MCF 10A (cell line): ENCODE measurements around the gene CFAP43. TPM values are rescaled to one million over a fixed set of nuclear protein-coding genes. Genes with fewer than 3 reads are reported as not detected.
A peak's percentile ranks its signal among the peaks of the same experiment; 100 is the strongest.

Experiments used
- BruUV-seq: library from RNA; stranded (reverse); fragments of 400-500 nt; replicated peaks from 2 replicates; lab custom pipeline; 2021; lab: Mats Ljungman, UMichigan
- CTCF ChIA-PET: fragments of 300-600 bp; sonication (Branson Sonifier 250); formaldehyde crosslinking; extraction: SDS; loops from one replicate; lab custom pipeline; 2021; ENCODE audit warnings: antibody characterized with exemption, inconsistent platforms; lab: Yijun Ruan, JAX
- POLR2A ChIA-PET: fragments of 300-600, 350-650 bp; sonication (Branson Sonifier 250); formaldehyde crosslinking; extraction: SDS; loops from one replicate; lab custom pipeline; 2020; ENCODE audit warnings: antibody characterized with exemption, inconsistent platforms; lab: Yijun Ruan, JAX
- DNase-seq: peaks from one replicate; pipeline ENCODE4 v3.0.0-alpha.2; 2018; ENCODE audit not compliant: unreplicated experiment
- H3K27ac Mint-ChIP-seq: one replicate; pipeline ENCODE4 v1.8.0; 2022; ENCODE audit warnings: mild to moderate bottlenecking, low read depth, mixed read lengths; ENCODE audit not compliant: unreplicated experiment
- H3K27me3 Mint-ChIP-seq: one replicate; pipeline ENCODE4 v1.8.0; 2022; ENCODE audit warnings: mixed read lengths; ENCODE audit not compliant: insufficient read depth, unreplicated experiment
- H3K36me3 Mint-ChIP-seq: one replicate; pipeline ENCODE4 v1.8.0; 2022; ENCODE audit warnings: mild to moderate bottlenecking, moderate library complexity, mixed read lengths; ENCODE audit not compliant: insufficient read depth, unreplicated experiment
- H3K4me1 Mint-ChIP-seq: one replicate; pipeline ENCODE4 v1.8.0; 2022; ENCODE audit warnings: mixed read lengths; ENCODE audit not compliant: insufficient read depth, unreplicated experiment
- H3K4me3 Mint-ChIP-seq: one replicate; pipeline ENCODE4 v1.8.0; 2022; ENCODE audit warnings: mild to moderate bottlenecking, moderate library complexity, mixed read lengths; ENCODE audit not compliant: unreplicated experiment
- H3K9me3 Mint-ChIP-seq: one replicate; pipeline ENCODE4 v1.8.0; 2022; ENCODE audit warnings: mixed read lengths; ENCODE audit not compliant: unreplicated experiment
- intact Hi-C: fragments of 100-400 bp; cut with micrococcal nuclease; formaldehyde crosslinking; loops from 2 replicates; pipeline ENCODE4 v1.14.1; 2022
- total RNA-seq: library from RNA; stranded (reverse); gene quantifications from 2 replicates; pipeline ENCODE4 v1.2.3, GENCODE V29; 2022
- TF ChIP-seq, protein P1 (sequence below): fragments of 200-600 bp; IDR thresholded peaks from one replicate; pipeline ENCODE4 v1.8.0; 2022; ENCODE audit warnings: antibody characterized with exemption, mild to moderate bottlenecking; ENCODE audit not compliant: unreplicated experiment

CFAP43 gene
- total RNA-seq, 1 experiment from 2014 or later, result 0.42 TPM

DNA sequence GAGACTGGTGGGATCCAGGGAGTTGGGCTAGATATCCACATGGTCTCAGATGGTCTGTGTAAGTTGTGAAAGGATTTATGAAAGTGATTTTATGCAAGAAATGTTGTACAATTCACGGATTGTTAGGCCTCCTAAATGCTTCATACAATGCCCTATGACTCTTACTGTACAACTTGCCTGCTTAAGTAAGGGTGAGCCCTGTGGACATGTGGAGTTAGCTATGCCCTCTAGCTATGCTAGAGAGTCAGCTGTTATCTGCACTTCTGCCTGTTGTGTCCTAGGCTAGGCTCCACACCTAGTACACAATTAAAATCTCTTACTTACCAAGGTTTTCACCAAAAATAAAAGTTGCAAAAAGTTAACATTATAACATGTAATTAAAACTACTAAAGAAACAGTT lies 1.7 kb upstream of the CFAP43 start:
- H3K36me3 Mint-ChIP-seq, result no peaks in the 10 kb centered on the region
- ChIA-PET POLR2A (interaction anchor here (0.7 to 3.1 kb wide), 2 partner anchors 20 to 116 kb away, joined by 3 to 51 read pairs; partner anchors contain the start of gene GSTO1), CTCF (interaction anchor here (2.7 kb wide), 1 partner anchor 41 kb away, joined by 10 read pairs; no protein-coding TSS in a partner anchor)
- H3K27ac Mint-ChIP-seq, result no peak overlapping the region
- intact Hi-C loops, result no loop called here
- H3K9me3 Mint-ChIP-seq, result no peaks in the 10 kb centered on the region
- peaks cover 39% of the 10 kb centered on the region for H3K27me3 Mint-ChIP-seq
- peaks cover 11% of the 10 kb centered on the region for H3K4me1 Mint-ChIP-seq
- H3K4me3 Mint-ChIP-seq, result peak overlapping the region; percentile 70
- TF ChIP-seq, protein P1, sequence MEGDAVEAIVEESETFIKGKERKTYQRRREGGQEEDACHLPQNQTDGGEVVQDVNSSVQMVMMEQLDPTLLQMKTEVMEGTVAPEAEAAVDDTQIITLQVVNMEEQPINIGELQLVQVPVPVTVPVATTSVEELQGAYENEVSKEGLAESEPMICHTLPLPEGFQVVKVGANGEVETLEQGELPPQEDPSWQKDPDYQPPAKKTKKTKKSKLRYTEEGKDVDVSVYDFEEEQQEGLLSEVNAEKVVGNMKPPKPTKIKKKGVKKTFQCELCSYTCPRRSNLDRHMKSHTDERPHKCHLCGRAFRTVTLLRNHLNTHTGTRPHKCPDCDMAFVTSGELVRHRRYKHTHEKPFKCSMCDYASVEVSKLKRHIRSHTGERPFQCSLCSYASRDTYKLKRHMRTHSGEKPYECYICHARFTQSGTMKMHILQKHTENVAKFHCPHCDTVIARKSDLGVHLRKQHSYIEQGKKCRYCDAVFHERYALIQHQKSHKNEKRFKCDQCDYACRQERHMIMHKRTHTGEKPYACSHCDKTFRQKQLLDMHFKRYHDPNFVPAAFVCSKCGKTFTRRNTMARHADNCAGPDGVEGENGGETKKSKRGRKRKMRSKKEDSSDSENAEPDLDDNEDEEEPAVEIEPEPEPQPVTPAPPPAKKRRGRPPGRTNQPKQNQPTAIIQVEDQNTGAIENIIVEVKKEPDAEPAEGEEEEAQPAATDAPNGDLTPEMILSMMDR, result no peak
- no peak for DNase-seq
- BruUV-seq, result no TSS peak

DNA sequence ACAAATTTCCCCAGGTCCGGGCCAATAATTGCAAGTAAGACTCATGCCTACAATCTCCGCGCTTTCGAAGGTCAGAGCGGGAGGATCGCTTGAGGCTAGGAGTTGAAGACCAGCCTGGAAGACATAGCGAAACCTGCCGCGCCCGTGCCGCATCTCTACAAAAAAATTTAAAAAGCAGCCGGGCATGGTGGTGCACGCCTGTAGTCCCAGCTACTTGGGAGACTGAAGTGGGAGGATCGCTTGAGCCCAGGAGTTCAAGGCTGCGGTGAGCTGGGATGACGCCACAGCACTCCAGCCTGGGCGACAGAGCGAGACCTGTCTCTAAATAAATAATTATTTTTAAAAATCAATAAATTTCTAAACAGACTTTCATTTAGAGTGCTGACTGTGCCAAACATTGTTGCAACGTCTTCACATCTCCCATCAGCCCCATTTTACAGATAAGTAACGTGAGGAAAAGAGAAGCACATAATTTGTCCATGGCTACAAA lies 494 bp upstream of the CFAP43 start:
- Mint-ChIP-seq H3K36me3 (no peaks in the 10 kb centered on the region), H3K27me3 (peaks cover 34% of the 10 kb centered on the region), H3K4me1 (peaks cover 11% of the 10 kb centered on the region), H3K9me3 (no peaks in the 10 kb centered on the region), H3K4me3 (peak overlapping the region; percentile 81), H3K27ac (peak overlapping the region; percentile 93)
- intact Hi-C loops, result no loop called here
- POLR2A ChIA-PET, result interaction anchor here (1.0 to 3.1 kb wide), 9 partner anchors 9 to 150 kb away, joined by 3 to 51 read pairs (median 5); partner anchors contain the start of genes GSTO1, GSTO2 and SFR1
- DNase-seq, result no peak
- BruUV-seq, result no TSS peak
- CTCF ChIA-PET, result interaction anchor here (0.7 to 2.7 kb wide), 2 partner anchors 42 to 43 kb away, joined by 4 to 10 read pairs; no protein-coding TSS in a partner anchor
- TF ChIP-seq, protein P1, result no peak

DNA sequence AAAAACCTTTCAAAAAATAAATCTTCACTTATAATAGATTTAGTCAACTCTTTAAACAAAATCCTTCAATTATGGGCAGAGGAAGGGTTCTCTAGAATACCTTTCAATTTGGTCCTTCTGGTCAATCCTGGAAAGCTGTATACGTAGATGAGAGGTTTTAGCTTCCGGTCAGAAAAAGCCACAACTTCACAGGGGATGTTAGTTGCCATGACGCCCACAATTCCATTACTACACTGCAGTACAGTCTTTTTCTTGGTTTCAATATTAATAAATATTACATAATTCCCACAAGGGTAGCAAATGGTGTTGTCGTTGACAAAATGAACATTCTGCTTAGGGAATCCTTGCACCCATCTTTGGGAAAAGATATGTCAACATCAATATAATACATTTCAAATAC lies 1.7 kb downstream of the CFAP43 start:
- intact Hi-C loops, result no loop called here
- POLR2A ChIA-PET, result interaction anchor here (0.6 to 2.3 kb wide), 2 partner anchors 39 to 846 kb away, joined by 3 to 11 read pairs; partner anchors contain the start of gene GSTO2
- H3K27me3 Mint-ChIP-seq, result peaks cover 12% of the 10 kb centered on the region
- peaks cover 6% of the 10 kb centered on the region for H3K4me1 Mint-ChIP-seq
- TF ChIP-seq, protein P1, result no peak
- no peaks in the 10 kb centered on the region for H3K9me3 Mint-ChIP-seq
- no TSS peak for BruUV-seq
- H3K4me3 Mint-ChIP-seq, result no peak overlapping the region
- H3K36me3 Mint-ChIP-seq, result no peaks in the 10 kb centered on the region
- H3K27ac Mint-ChIP-seq, result no peak overlapping the region
- CTCF ChIA-PET, result interaction anchor here (0.9 to 1.2 kb wide), 4 partner anchors 18 to 121 kb away, joined by 3 to 8 read pairs (median 4); no protein-coding TSS in a partner anchor
- DNase-seq, result no peak

DNA sequence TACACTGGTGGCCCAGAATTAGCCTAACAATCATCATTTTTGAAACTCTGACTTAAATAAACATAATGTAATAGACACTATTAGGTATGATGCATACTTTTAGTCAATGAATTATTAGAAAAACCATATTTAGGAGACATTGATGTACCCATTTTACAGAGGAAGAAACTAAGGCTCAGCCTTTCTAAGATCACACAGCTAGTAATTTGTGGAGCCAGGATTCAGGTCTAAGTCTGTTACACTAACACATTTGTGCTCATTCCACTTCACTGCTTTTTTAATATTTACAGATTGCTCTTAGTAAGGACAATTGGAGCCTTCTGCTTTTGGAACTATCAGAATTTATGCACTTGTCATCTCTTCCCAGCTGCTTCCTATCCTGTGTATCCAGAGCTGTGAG lies 8.9 kb downstream of the CFAP43 start:
- Mint-ChIP-seq H3K9me3 (no peaks in the 10 kb centered on the region), H3K4me1 (no peaks in the 10 kb centered on the region), H3K27me3 (peaks cover 14% of the 10 kb centered on the region), H3K27ac (no peak overlapping the region), H3K36me3 (no peaks in the 10 kb centered on the region), H3K4me3 (no peak overlapping the region)
- TF ChIP-seq, protein P1, result no peak
- POLR2A ChIA-PET, result interaction anchor here (1.7 kb wide), 1 partner anchor 9 kb away, joined by 4 read pairs; the partner anchor contains the start of gene CFAP43
- no peak for DNase-seq
- CTCF ChIA-PET, result no interaction called here
- BruUV-seq, result no TSS peak
- intact Hi-C loops, result no loop called here
